Nephron (organoid): ENCODE results near the gene F11R.

ENCODE experiments used
- H3K27ac Mint-ChIP-seq, 3 experiments: 2 replicates each; pipeline ENCODE4 v1.8.0; 2020; ENCODE audit warnings: mixed read lengths in 3 of 3, mild to moderate bottlenecking in 2 of 3, moderate library complexity in 1 of 3
- H3K27me3 Mint-ChIP-seq: 2 replicates; pipeline ENCODE4 v1.8.0; 2021; ENCODE audit warnings: low read depth, mild to moderate bottlenecking, moderate library complexity, mixed read lengths
- H3K36me3 Mint-ChIP-seq: 2 replicates; pipeline ENCODE4 v1.8.0; 2020; ENCODE audit warnings: low read depth, mixed read lengths
- H3K4me1 Mint-ChIP-seq: 2 replicates; pipeline ENCODE4 v1.8.0; 2020; ENCODE audit warnings: mixed read lengths
- H3K4me3 Mint-ChIP-seq, 3 experiments: 2 replicates each; pipeline ENCODE4 v1.8.0; 2020; ENCODE audit warnings: mild to moderate bottlenecking in 3 of 3, mixed read lengths in 3 of 3, moderate library complexity in 2 of 3
- H3K9me3 Mint-ChIP-seq: 2 replicates; pipeline ENCODE4 v1.8.0; 2020; ENCODE audit warnings: mixed read lengths
- TF ChIP-seq, protein P1 (sequence below), 3 experiments: fragments of 200-600 bp; sonication (generic); IDR thresholded peaks; one replicate each; pipeline ENCODE4 v1.5.0; 2021; ENCODE audit warnings: antibody characterized with exemption in 3 of 3; ENCODE audit not compliant: unreplicated experiment in 3 of 3

The F11R gene

GRCh38 chr1:160987359-160988050 is 33.4 kb downstream of the F11R start:
- Mint-ChIP-seq H3K36me3 (peaks cover 4% of the 10 kb centered on the region), H3K27me3 (peaks cover 24% of the 10 kb centered on the region), H3K4me1 (no peaks in the 10 kb centered on the region), H3K27ac (peak overlapping the region in 1 of 3 experiments; percentile 86), H3K4me3 (no peak overlapping the region), H3K9me3 (peaks cover 9% of the 10 kb centered on the region)
- TF ChIP-seq, protein P1, sequence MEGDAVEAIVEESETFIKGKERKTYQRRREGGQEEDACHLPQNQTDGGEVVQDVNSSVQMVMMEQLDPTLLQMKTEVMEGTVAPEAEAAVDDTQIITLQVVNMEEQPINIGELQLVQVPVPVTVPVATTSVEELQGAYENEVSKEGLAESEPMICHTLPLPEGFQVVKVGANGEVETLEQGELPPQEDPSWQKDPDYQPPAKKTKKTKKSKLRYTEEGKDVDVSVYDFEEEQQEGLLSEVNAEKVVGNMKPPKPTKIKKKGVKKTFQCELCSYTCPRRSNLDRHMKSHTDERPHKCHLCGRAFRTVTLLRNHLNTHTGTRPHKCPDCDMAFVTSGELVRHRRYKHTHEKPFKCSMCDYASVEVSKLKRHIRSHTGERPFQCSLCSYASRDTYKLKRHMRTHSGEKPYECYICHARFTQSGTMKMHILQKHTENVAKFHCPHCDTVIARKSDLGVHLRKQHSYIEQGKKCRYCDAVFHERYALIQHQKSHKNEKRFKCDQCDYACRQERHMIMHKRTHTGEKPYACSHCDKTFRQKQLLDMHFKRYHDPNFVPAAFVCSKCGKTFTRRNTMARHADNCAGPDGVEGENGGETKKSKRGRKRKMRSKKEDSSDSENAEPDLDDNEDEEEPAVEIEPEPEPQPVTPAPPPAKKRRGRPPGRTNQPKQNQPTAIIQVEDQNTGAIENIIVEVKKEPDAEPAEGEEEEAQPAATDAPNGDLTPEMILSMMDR (IDR thresholded peaks at IDR 0.05; ENCODE audit: unreplicated experiment in 3 of 3): no peak

- no peaks in the 10 kb centered on the region for H3K4me1 Mint-ChIP-seq
- H3K4me3 Mint-ChIP-seq: no peak overlapping the region
- no peak overlapping the region for H3K27ac Mint-ChIP-seq
- peaks cover 42% of the 10 kb centered on the region for H3K27me3 Mint-ChIP-seq
- H3K9me3 Mint-ChIP-seq: peaks cover 15% of the 10 kb centered on the region
- TF ChIP-seq, protein P1 (IDR thresholded peaks at IDR 0.05; ENCODE audit: unreplicated experiment in 3 of 3): no peak
- H3K36me3 Mint-ChIP-seq: peaks cover 4% of the 10 kb centered on the region
Measured at GRCh38 chr1:160985723-160986122, 35.2 kb downstream of the F11R start.

GRCh38 chr1:160981584-160982411 is 39.2 kb downstream of the F11R start:
- no peaks in the 10 kb centered on the region for H3K4me1 Mint-ChIP-seq
- peak overlapping the region; percentile 47 to 66 (median 51) for H3K4me3 Mint-ChIP-seq
- no peak overlapping the region for H3K27ac Mint-ChIP-seq
- H3K27me3 Mint-ChIP-seq: peaks cover 57% of the 10 kb centered on the region
- TF ChIP-seq, protein P1 (IDR thresholded peaks at IDR 0.05; ENCODE audit: unreplicated experiment in 3 of 3): no peak
- H3K9me3 Mint-ChIP-seq: peaks cover 15% of the 10 kb centered on the region
- peaks cover 4% of the 10 kb centered on the region for H3K36me3 Mint-ChIP-seq

DNA sequence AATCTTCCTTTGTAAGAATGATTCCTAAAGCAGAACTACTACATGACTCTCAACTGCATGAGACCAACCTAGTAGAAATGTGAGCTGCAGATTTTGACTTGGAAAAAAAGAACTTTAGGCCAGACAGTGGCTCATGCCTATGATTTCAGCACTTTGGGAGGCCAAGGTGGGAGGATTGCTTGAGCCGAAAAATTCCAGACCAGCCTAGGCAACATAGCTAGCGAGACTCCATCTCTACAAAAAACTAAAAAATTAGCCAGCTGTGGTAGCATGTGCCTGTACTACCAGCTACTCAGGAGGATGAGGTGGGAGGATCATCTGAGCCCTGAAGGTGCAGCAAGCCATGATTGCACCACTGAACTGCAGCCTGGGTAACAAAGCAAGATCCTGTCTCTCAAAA is 41.7 kb downstream of the F11R start:
- TF ChIP-seq, protein P1 (IDR thresholded peaks at IDR 0.05; ENCODE audit: unreplicated experiment in 3 of 3): no peak
- Mint-ChIP-seq H3K27ac (no peak overlapping the region), H3K36me3 (peaks cover 4% of the 10 kb centered on the region), H3K9me3 (peaks cover 15% of the 10 kb centered on the region), H3K27me3 (peaks cover 52% of the 10 kb centered on the region), H3K4me3 (no peak overlapping the region), H3K4me1 (no peaks in the 10 kb centered on the region)

DNA sequence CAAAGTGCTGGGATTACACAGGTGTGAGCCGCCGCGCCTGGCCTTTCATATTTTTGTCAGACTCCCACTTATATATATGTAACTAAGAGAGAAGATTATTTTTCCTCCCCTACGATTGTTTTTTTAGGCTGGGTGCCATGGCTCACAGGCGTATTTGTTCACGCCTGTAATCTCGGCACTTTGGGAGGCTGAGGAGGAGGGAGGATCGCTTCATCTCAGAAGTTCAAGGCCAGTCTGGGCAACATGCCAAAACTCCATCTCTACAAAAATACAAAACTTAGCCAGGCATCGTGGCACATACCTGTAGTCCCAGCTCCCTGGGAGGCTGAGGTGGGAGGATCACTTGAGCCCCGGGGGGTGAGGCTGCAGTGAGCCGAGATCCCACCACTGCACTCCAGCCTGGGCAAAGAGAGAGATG is 42.4 kb downstream of the F11R start:
- H3K4me1 Mint-ChIP-seq: no peaks in the 10 kb centered on the region
- TF ChIP-seq, protein P1 (IDR thresholded peaks at IDR 0.05; ENCODE audit: unreplicated experiment in 3 of 3): no peak
- peaks cover 13% of the 10 kb centered on the region for H3K9me3 Mint-ChIP-seq
- no peak overlapping the region for H3K4me3 Mint-ChIP-seq
- H3K27ac Mint-ChIP-seq: no peak overlapping the region
- peaks cover 2% of the 10 kb centered on the region for H3K36me3 Mint-ChIP-seq
- H3K27me3 Mint-ChIP-seq: peaks cover 48% of the 10 kb centered on the region
